Measurements from ENCODE around the gene CSNK1D. TPM values are rescaled to one million over a fixed set of nuclear protein-coding genes. Genes with fewer than 3 reads are reported as not detected.
A peak's percentile ranks its signal among the peaks of the same experiment; 100 is the strongest.
"Not testable (repeated sequence)": the region's sequence is repeated elsewhere in the genome, so short reads cannot be mapped to it uniquely, and the experiment has no call there.

The CSNK1D gene
- total and polyA plus RNA-seq, 4 experiments from 2014 or later: 31.6 to 182 (median 129) TPM

DNA sequence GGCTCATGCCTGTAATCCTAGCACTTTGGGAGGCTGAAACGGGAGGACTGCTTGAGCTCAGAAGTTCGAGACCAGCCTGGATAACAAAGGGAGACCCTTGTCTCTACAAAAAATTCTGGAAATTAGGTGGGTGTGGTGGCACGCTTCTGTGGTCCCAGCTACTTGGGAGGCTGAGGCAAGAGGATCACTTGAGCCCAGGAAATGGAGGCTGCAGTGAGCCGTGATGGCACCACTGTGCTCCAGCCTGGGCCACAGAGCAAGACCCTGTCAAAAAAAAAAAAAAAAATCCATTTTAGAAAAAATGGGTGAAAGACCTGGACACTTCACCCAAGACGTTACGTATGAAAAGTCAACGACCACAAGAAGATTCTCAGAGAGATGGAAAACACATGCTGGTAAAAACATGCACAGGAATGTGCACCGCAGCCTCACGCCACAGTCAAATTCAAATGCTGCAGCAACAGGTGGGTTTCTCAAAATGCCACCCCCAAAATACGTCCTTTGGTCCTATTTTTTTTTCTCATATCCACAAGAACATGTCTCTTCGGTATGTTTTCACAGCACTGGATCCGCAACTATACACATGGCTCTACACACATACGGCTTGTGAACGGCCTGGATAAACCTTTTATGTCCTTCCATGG is 17.1 kb downstream of the CSNK1D start:
- Mint-ChIP-seq H3K27ac (peak overlapping the region; percentile 37 to 88 (median 75)), H3K9me3 (peaks cover 0 to 2% (median 0%) of the 10 kb centered on the region in 8 donors), H3K4me1 (peaks cover 20 to 32% (median 30%) of the 10 kb centered on the region in 4 donors), H3K4me3 (no peak overlapping the region), H3K27me3 (no peaks in the 10 kb centered on the region), H3K36me3 (peaks cover 60 to 77% of the 10 kb centered on the region in 2 donors)
- no peaks in the 10 kb centered on the region for H3K27me3 ChIP-seq (ENCODE audit: insufficient read depth, low read length)
- no peak overlapping the region for H3K4me3 ChIP-seq (ENCODE audit: low read length in 2 of 2)
- intact Hi-C loops (cut with micrococcal nuclease): no loop called here
- H3K27ac ChIP-seq (ENCODE audit: low read depth, low read length): no peak overlapping the region
- DNase-seq: no peak
- peaks cover 75% of the 10 kb centered on the region for H3K36me3 ChIP-seq (ENCODE audit: insufficient read depth, low read length)
- CTCF ChIA-PET (ENCODE audit: partially characterized antibody): interaction anchor here (0.8 kb wide), 1 partner anchor 45 kb away, joined by 3 read pairs; no protein-coding TSS in a partner anchor
- H3K9me3 ChIP-seq (ENCODE audit: control insufficient read depth in 1 of 2, low read length in 2 of 2): no peaks in the 10 kb centered on the region
- H3K4me1 ChIP-seq (ENCODE audit: insufficient read depth, low read length): peaks cover 10% of the 10 kb centered on the region
- POLR2A ChIA-PET (ENCODE audit: partially characterized antibody): interaction anchor here (0.6 to 1.0 kb wide), 6 partner anchors 11 to 331 kb away, joined by 3 to 4 read pairs (median 3); no protein-coding TSS in a partner anchor

DNA sequence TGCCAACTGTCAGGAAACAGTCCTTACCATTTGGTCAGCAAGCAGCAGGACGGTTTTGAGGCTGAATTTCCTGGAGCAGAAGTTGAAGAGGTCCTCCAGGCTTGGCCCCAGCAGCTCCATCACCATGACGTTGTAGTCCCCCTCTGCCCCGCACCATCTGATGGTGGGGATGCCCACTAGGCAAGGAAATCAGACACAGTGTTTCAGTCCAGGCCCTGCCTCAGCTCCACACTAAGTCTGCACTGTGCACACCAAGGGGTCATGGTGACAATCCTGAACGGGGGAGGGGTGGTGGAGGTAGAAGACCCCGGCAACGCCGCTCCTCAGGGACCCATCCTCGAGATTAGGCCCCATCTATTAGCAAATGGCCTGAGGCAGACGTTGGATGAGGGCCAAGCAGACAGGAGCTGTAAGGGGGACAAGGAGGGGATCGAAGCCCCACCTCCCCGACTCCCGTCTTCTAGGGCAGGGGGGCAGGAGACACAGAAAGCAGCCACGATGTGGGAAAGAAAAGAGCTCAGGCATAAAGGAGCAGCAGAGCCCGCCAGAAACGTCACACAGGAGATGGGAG is 18.0 kb downstream of the CSNK1D start:
- no peak for DNase-seq
- Mint-ChIP-seq H3K27me3 (no peaks in the 10 kb centered on the region), H3K4me1 (peaks cover 18 to 28% (median 23%) of the 10 kb centered on the region in 4 donors), H3K9me3 (peaks cover 0 to 2% (median 0%) of the 10 kb centered on the region in 8 donors), H3K4me3 (no peak overlapping the region), H3K36me3 (peaks cover 60 to 76% of the 10 kb centered on the region in 2 donors), H3K27ac (peak overlapping the region in 4 of 7 donors; percentile 25 to 88 (median 66))
- Histone ChIP-seq H3K36me3 (ENCODE audit: insufficient read depth, low read length) (peaks cover 75% of the 10 kb centered on the region), H3K4me3 (ENCODE audit: low read length in 2 of 2) (no peak overlapping the region), H3K27me3 (ENCODE audit: insufficient read depth, low read length) (no peaks in the 10 kb centered on the region), H3K27ac (ENCODE audit: low read depth, low read length) (no peak overlapping the region), H3K4me1 (ENCODE audit: insufficient read depth, low read length) (peaks cover 10% of the 10 kb centered on the region), H3K9me3 (ENCODE audit: control insufficient read depth in 1 of 2, low read length in 2 of 2) (no peaks in the 10 kb centered on the region)
- intact Hi-C loops (cut with micrococcal nuclease): no loop called here
- ChIA-PET CTCF (ENCODE audit: partially characterized antibody) (interaction anchor here (0.8 to 0.9 kb wide), 2 partner anchors 46 to 67 kb away, joined by 3 read pairs; no protein-coding TSS in a partner anchor), POLR2A (ENCODE audit: partially characterized antibody) (interaction anchor here (0.9 to 1.0 kb wide), 4 partner anchors 10 to 160 kb away, joined by 3 to 4 read pairs (median 3); no protein-coding TSS in a partner anchor)

DNA sequence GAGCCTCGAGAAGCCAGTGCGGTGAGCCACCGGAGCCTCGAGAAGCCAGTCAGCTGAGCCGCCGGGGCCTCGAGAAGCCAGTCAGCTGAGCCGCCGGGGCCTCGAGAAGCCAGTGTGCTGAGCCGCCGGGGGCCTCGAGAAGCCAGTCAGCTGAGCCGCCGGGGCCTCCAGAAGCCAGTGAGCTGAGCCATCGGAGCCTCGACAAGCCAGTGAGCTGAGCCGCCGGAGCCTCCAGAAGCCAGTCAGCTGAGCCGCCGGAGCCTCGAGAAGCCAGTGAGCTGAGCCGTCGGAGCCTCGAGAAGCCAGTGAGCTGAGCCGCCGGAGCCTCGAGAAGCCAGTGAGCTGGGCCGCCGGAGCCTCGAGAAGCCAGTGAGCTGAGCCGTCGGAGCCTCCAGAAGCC is 18.8 kb downstream of the CSNK1D start:
- not testable (repeated sequence) for H3K4me3 Mint-ChIP-seq

DNA sequence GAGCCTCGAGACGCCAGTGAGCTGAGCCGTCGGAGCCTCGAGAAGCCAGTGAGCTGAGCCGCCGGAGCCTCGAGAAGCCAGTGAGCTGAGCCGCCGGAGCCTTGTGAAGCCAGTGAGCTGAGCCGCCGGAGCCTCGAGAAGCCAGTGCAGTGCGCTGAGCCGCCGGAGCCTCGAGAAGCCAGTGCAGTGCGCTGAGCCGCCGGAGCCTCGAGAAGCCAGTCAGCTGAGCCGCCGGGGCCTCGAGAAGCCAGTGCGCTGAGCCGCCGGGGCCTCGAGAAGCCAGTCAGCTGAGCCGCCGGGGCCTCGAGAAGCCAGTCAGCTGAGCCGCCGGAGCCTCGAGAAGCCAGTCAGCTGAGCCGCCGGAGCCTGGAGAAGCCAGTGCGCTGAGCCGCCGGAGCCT is 19.4 kb downstream of the CSNK1D start:
- H3K4me3 ChIP-seq (ENCODE audit: low read length in 2 of 2); DNase-seq; H3K27me3 ChIP-seq (ENCODE audit: insufficient read depth, low read length); H3K27ac Mint-ChIP-seq; H3K4me3 Mint-ChIP-seq; H3K27ac ChIP-seq (ENCODE audit: low read depth, low read length); CTCF ChIA-PET (ENCODE audit: partially characterized antibody); intact Hi-C loops (cut with micrococcal nuclease); H3K27me3 Mint-ChIP-seq; H3K9me3 ChIP-seq (ENCODE audit: control insufficient read depth in 1 of 2, low read length in 2 of 2); H3K9me3 Mint-ChIP-seq: not testable (repeated sequence)
- H3K36me3 Mint-ChIP-seq: peaks cover 53 to 64% of the 10 kb centered on the region in 2 donors
- POLR2A ChIA-PET (ENCODE audit: partially characterized antibody): interaction anchor here (0.6 to 1.0 kb wide), 2 partner anchors 38 to 39 kb away, joined by 3 to 4 read pairs; no protein-coding TSS in a partner anchor
- H3K36me3 ChIP-seq (ENCODE audit: insufficient read depth, low read length): peaks cover 75% of the 10 kb centered on the region
- peaks cover 10% of the 10 kb centered on the region for H3K4me1 ChIP-seq (ENCODE audit: insufficient read depth, low read length)
- peaks cover 14 to 24% (median 15%) of the 10 kb centered on the region in 4 donors for H3K4me1 Mint-ChIP-seq

More for the DNA sequence above, 18.8 kb downstream of the CSNK1D start:
- H3K27me3 ChIP-seq (ENCODE audit: insufficient read depth, low read length); DNase-seq; H3K27me3 Mint-ChIP-seq; H3K27ac Mint-ChIP-seq; intact Hi-C loops (cut with micrococcal nuclease); H3K9me3 ChIP-seq (ENCODE audit: control insufficient read depth in 1 of 2, low read length in 2 of 2); H3K27ac ChIP-seq (ENCODE audit: low read depth, low read length); H3K4me3 ChIP-seq (ENCODE audit: low read length in 2 of 2); H3K9me3 Mint-ChIP-seq: not testable (repeated sequence)
- Histone ChIP-seq H3K4me1 (ENCODE audit: insufficient read depth, low read length) (peaks cover 10% of the 10 kb centered on the region), H3K36me3 (ENCODE audit: insufficient read depth, low read length) (peaks cover 75% of the 10 kb centered on the region)
- ChIA-PET CTCF (ENCODE audit: partially characterized antibody) (interaction anchor here (0.9 kb wide), 1 partner anchor 67 kb away, joined by 3 read pairs; no protein-coding TSS in a partner anchor), POLR2A (ENCODE audit: partially characterized antibody) (interaction anchor here (0.6 to 1.0 kb wide), 3 partner anchors 37 to 43 kb away, joined by 3 to 4 read pairs (median 3); no protein-coding TSS in a partner anchor)
- peaks cover 53 to 69% of the 10 kb centered on the region in 2 donors for H3K36me3 Mint-ChIP-seq
- H3K4me1 Mint-ChIP-seq: peaks cover 14 to 24% (median 18%) of the 10 kb centered on the region in 4 donors

DNA sequence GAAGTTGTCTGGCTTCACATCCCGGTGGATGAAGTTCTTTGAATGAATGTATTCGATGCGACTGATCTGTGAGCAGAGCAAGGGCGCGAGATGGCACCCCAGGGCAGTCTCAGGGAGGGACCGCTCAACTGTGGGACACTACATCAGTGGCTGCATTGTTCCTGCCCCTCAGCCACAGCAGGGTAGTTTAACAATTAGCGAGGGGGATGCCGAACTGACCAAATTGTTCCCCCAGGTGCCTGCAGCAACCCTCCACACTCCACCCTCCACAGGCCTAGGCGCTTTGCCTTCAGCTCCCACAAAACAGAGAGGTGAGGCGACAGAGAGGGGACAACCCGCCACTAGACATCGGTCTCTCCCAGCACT is 20.3 kb downstream of the CSNK1D start:
- H3K27me3 Mint-ChIP-seq: no peaks in the 10 kb centered on the region
- Histone ChIP-seq H3K36me3 (ENCODE audit: insufficient read depth, low read length) (peaks cover 78% of the 10 kb centered on the region), H3K4me1 (ENCODE audit: insufficient read depth, low read length) (peaks cover 10% of the 10 kb centered on the region), H3K4me3 (ENCODE audit: low read length in 2 of 2) (no peak overlapping the region), H3K27me3 (ENCODE audit: insufficient read depth, low read length) (no peaks in the 10 kb centered on the region), H3K9me3 (ENCODE audit: control insufficient read depth in 1 of 2, low read length in 2 of 2) (no peaks in the 10 kb centered on the region), H3K27ac (ENCODE audit: low read depth, low read length) (no peak overlapping the region)
- H3K4me3 Mint-ChIP-seq: no peak overlapping the region
- peaks cover 9 to 18% (median 13%) of the 10 kb centered on the region in 4 donors for H3K4me1 Mint-ChIP-seq
- intact Hi-C loops (cut with micrococcal nuclease): no loop called here
- peaks cover 54 to 64% of the 10 kb centered on the region in 2 donors for H3K36me3 Mint-ChIP-seq
- peak overlapping the region in 2 of 7 donors; percentile 48 to 68 for H3K27ac Mint-ChIP-seq
- DNase-seq: no peak
- POLR2A ChIA-PET (ENCODE audit: partially characterized antibody): no interaction called here
- peaks cover 0 to 2% (median 0%) of the 10 kb centered on the region in 8 donors for H3K9me3 Mint-ChIP-seq
- CTCF ChIA-PET (ENCODE audit: partially characterized antibody): no interaction called here

DNA sequence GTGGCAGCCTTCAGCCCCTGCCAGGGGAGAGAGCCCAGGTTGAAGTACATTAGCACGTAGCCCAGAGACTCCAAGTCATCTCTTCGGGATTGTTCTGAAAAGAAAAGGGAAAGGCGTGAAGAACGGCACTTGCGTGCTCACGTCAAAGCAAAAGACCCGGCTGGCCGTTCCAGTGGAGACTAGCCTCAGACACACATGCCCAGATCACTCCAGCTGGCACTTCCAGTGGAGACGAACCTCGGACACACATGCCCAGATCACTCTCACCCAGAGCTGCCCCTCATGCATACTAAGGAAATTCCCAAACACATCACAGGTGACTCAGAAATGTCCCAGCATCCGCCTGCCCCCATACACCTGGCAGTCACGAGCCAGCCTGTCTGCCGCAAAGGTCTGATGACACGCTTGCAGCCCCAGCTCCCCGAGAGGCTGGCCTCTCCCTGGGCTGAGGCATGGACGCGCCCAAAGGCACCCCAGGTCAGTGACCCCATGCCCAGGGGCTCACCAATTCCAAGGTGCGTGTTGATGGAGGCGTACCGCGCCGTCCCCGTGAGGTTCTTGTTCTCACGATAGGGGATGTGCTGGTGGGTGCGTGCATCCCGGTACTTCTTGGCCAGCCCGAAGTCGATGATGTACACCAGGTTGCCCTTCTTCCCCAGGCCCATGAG is 20.9 kb downstream of the CSNK1D start:
- peaks cover 8 to 21% (median 15%) of the 10 kb centered on the region in 4 donors for H3K4me1 Mint-ChIP-seq
- Histone ChIP-seq H3K27ac (ENCODE audit: low read depth, low read length) (no peak overlapping the region), H3K36me3 (ENCODE audit: insufficient read depth, low read length) (peaks cover 82% of the 10 kb centered on the region), H3K4me1 (ENCODE audit: insufficient read depth, low read length) (peaks cover 9% of the 10 kb centered on the region), H3K27me3 (ENCODE audit: insufficient read depth, low read length) (no peaks in the 10 kb centered on the region), H3K9me3 (ENCODE audit: control insufficient read depth in 1 of 2, low read length in 2 of 2) (no peaks in the 10 kb centered on the region), H3K4me3 (ENCODE audit: low read length in 2 of 2) (no peak overlapping the region)
- no peaks in the 10 kb centered on the region for H3K27me3 Mint-ChIP-seq
- H3K4me3 Mint-ChIP-seq: no peak overlapping the region
- DNase-seq: no peak
- POLR2A ChIA-PET (ENCODE audit: partially characterized antibody): interaction anchor here (0.9 to 1.0 kb wide), 2 partner anchors 46 to 78 kb away, joined by 3 to 4 read pairs; no protein-coding TSS in a partner anchor
- intact Hi-C loops (cut with micrococcal nuclease): no loop called here
- CTCF ChIA-PET (ENCODE audit: partially characterized antibody): no interaction called here
- peaks cover 0 to 2% (median 0%) of the 10 kb centered on the region in 8 donors for H3K9me3 Mint-ChIP-seq
- H3K36me3 Mint-ChIP-seq: peaks cover 57 to 68% of the 10 kb centered on the region in 2 donors
- H3K27ac Mint-ChIP-seq: peak overlapping the region in 4 of 7 donors; percentile 68 to 83 (median 74)
